A673 (cell line): ENCODE data around the gene CIAO3. TPM values are rescaled to one million over a fixed set of nuclear protein-coding genes. Genes with fewer than 3 reads are reported as not detected.
A peak's percentile ranks its signal among the peaks of the same experiment; 100 is the strongest.

Experiments
- BruUV-seq: library from RNA; stranded (reverse); fragments of 400-500 nt; replicated peaks from 2 replicates; lab custom pipeline; 2021; lab: Mats Ljungman, UMichigan
- CTCF ChIA-PET: fragments of 300-600 bp; sonication (Branson Sonifier 250); formaldehyde crosslinking; loops from one replicate; lab custom pipeline; 2022; ENCODE audit warnings: antibody characterized with exemption; lab: Charles Lee
- POLR2A ChIA-PET: fragments of 300-600 bp; sonication (Branson Sonifier 250); formaldehyde crosslinking; loops from one replicate; lab custom pipeline; 2022; ENCODE audit warnings: antibody characterized with exemption; ENCODE audit not compliant: low non-redundant PET; lab: Charles Lee
- DNase-seq: peaks from one replicate; pipeline ENCODE4 v3.0.0-alpha.2; 2015; ENCODE audit warnings: low spot score
- H3K27ac ChIP-seq: fragments of 200-600 bp; sonication (generic); 2 replicates; pipeline ENCODE4 v1.5.1; 2016; ENCODE audit warnings: mixed run types, low read depth, mild to moderate bottlenecking, mixed read lengths, antibody characterized with exemption, low read length; ENCODE audit not compliant: poor library complexity, severe bottlenecking
- H3K27me3 ChIP-seq: fragments of 200-600 bp; sonication (generic); replicated peaks from 2 replicates; pipeline ENCODE4 v1.6.1; 2017; ENCODE audit warnings: mixed run types, low read depth, mild to moderate bottlenecking, mixed read lengths, antibody characterized with exemption, low read length; ENCODE audit not compliant: insufficient read depth, poor library complexity
- H3K36me3 ChIP-seq: fragments of 200-600 bp; sonication (generic); 2 replicates; pipeline ENCODE4 v1.6.1; 2016; ENCODE audit warnings: mixed run types, mild to moderate bottlenecking, mixed read lengths, antibody characterized with exemption, low read length; ENCODE audit not compliant: insufficient read depth, poor library complexity, severe bottlenecking
- H3K4me1 ChIP-seq: fragments of 200-600 bp; sonication (generic); 2 replicates; pipeline ENCODE4 v1.6.1; 2017; ENCODE audit warnings: mixed run types, mild to moderate bottlenecking, mixed read lengths, antibody characterized with exemption, low read length; ENCODE audit not compliant: insufficient read depth, poor library complexity, severe bottlenecking
- H3K4me3 ChIP-seq: fragments of 200-600 bp; sonication (generic); 2 replicates; pipeline ENCODE4 v1.5.1; 2016; ENCODE audit warnings: low read depth, mixed run types, mild to moderate bottlenecking, mixed read lengths, low read length; ENCODE audit not compliant: poor library complexity, severe bottlenecking
- H3K9me3 ChIP-seq: fragments of 200-600 bp; sonication (generic); 2 replicates; pipeline ENCODE4 v1.6.1; 2016; ENCODE audit warnings: mixed run types, low read depth, mild to moderate bottlenecking, mixed read lengths, antibody characterized with exemption, low read length; ENCODE audit not compliant: poor library complexity, severe bottlenecking
- EZH2 ChIP-seq: fragments of 200-600 bp; sonication (generic); IDR thresholded peaks from 2 replicates; pipeline ENCODE4 v1.6.1; 2017; ENCODE audit warnings: borderline replicate concordance, low read depth, mild to moderate bottlenecking, mixed read lengths, antibody characterized with exemption, low read length; ENCODE audit not compliant: poor library complexity, severe bottlenecking
- intact Hi-C: fragments of 100-400 bp; cut with micrococcal nuclease; formaldehyde crosslinking; loops from one replicate; pipeline ENCODE4 v1.10.0; 2022; ENCODE audit not compliant: unreplicated experiment
- microRNA-seq: library from miRNA; unstranded; fragments of <30 nt; microRNA quantifications from one replicate; pipeline ENCODE4 v1.2.0, GENCODE V29; 2021
- total RNA-seq: library from RNA; stranded (reverse); gene quantifications from 2 replicates; pipeline ENCODE4 v1.2.3, GENCODE V29; 2021
- TF ChIP-seq, protein P1 (sequence below): fragments of 300-800, 200-600 bp; sonication (generic); conservative IDR thresholded peaks from 2 replicates; pipeline ENCODE4 v1.5.1; 2017; ENCODE audit warnings: low read depth, mild to moderate bottlenecking, antibody characterized with exemption, low read length, moderate library complexity, mixed read lengths

CIAO3 gene
- total RNA-seq, 1 experiment from 2014 or later: 48.4 TPM

- peaks cover 33% of the 10 kb centered on the region for H3K4me1 ChIP-seq
- TF ChIP-seq, protein P1, sequence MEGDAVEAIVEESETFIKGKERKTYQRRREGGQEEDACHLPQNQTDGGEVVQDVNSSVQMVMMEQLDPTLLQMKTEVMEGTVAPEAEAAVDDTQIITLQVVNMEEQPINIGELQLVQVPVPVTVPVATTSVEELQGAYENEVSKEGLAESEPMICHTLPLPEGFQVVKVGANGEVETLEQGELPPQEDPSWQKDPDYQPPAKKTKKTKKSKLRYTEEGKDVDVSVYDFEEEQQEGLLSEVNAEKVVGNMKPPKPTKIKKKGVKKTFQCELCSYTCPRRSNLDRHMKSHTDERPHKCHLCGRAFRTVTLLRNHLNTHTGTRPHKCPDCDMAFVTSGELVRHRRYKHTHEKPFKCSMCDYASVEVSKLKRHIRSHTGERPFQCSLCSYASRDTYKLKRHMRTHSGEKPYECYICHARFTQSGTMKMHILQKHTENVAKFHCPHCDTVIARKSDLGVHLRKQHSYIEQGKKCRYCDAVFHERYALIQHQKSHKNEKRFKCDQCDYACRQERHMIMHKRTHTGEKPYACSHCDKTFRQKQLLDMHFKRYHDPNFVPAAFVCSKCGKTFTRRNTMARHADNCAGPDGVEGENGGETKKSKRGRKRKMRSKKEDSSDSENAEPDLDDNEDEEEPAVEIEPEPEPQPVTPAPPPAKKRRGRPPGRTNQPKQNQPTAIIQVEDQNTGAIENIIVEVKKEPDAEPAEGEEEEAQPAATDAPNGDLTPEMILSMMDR: no peak
- TF ChIP-seq EZH2: no peak
- no TSS peak for BruUV-seq
- intact Hi-C loops: no loop called here
- peaks cover 23% of the 10 kb centered on the region for H3K36me3 ChIP-seq
- ChIA-PET CTCF (interaction anchor here (0.5 kb wide), 1 partner anchor 16 kb away, joined by 8 read pairs; no protein-coding TSS in a partner anchor), POLR2A (interaction anchor here (0.6 kb wide), 1 partner anchor 15 kb away, joined by 3 read pairs; no protein-coding TSS in a partner anchor)
- H3K4me3 ChIP-seq: peak overlapping the region; percentile 94
- DNase-seq: peak; percentile 52
- H3K27me3 ChIP-seq: no peaks in the 10 kb centered on the region
- H3K9me3 ChIP-seq: no peaks in the 10 kb centered on the region
- H3K27ac ChIP-seq: peak overlapping the region; percentile 86
Measured at GRCh38 chr16:680967-681745, 59.6 kb downstream of the CIAO3 start.

DNA sequence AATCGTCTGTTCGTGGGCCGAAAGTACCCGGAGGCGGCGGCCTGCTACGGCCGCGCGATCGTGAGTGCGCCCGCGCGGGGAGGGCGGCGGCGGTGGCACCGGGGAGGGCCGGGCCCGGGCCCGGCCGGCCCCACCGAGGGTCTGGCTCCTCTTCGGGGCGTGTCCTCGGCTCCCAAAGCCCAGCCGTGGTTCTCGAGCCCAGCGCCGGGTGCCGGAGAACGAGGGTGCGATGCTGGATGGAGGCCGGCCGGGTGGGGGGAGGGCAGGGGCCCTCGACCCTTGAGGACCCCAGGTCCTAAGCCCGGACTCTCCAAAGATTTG lies 60.2 kb downstream of the CIAO3 start:
- Histone ChIP-seq H3K4me1 (peaks cover 33% of the 10 kb centered on the region), H3K27ac (peak overlapping the region; percentile 86), H3K27me3 (no peaks in the 10 kb centered on the region), H3K36me3 (peaks cover 23% of the 10 kb centered on the region), H3K4me3 (peak overlapping the region; percentile 94), H3K9me3 (no peaks in the 10 kb centered on the region)
- ChIA-PET CTCF (interaction anchor here (0.6 kb wide), 1 partner anchor 1474 kb away, joined by 3 read pairs; no protein-coding TSS in a partner anchor), POLR2A (no interaction called here)
- intact Hi-C loops: no loop called here
- no peak for TF ChIP-seq EZH2
- TF ChIP-seq, protein P1: no peak
- no peak for DNase-seq
- no TSS peak for BruUV-seq

GRCh38 chr16:679814-680624 lies 60.8 kb downstream of the CIAO3 start, which contains the start of gene STUB1:
Gene STUB1 (plus strand): TSS chr16:680410. CDS start chr16:680526, 116 bp downstream.
- intact Hi-C loops: no loop called here
- Histone ChIP-seq H3K27ac (peak within 1 kb of the TSS; percentile 86), H3K9me3 (no peaks in the 10 kb centered on the region), H3K36me3 (peaks cover 23% of the 10 kb centered on the region), H3K27me3 (no peaks in the 10 kb centered on the region), H3K4me3 (peak within 1 kb of the TSS; percentile 94), H3K4me1 (peaks cover 38% of the 10 kb centered on the region)
- ChIA-PET CTCF (interaction anchor here (0.6 kb wide), 1 partner anchor 1475 kb away, joined by 3 read pairs; no protein-coding TSS in a partner anchor), POLR2A (no interaction called here)
- peak; percentile 93 for DNase-seq
- BruUV-seq: no TSS peak
- TF ChIP-seq, protein P1: no peak
- no peak for TF ChIP-seq EZH2

Small RNA genes lying within 50 kb of the gene (microRNA-seq; reads per million reads assigned to microRNA genes)
- not detected for gene MIR662

Other genes with a start within 250 kb of the CIAO3 start
- gene CAPN15, start 213.3 kb downstream of the CIAO3 start, total RNA-seq: 77.7 and 91.2 TPM in 2 replicates
- 0.13 TPM in 1 of 2 replicates, not detected in the other for gene PRR35, start 180.6 kb downstream of the CIAO3 start, total RNA-seq
- gene NHLRC4, start 174.0 kb downstream of the CIAO3 start, total RNA-seq: 0.21 and 0.52 TPM in 2 replicates
- gene PIGQ, start 171.0 kb downstream of the CIAO3 start, total RNA-seq: 59.4 and 65.7 TPM in 2 replicates
- 19.9 and 20.6 TPM in 2 replicates for gene RAB40C, start 150.9 kb downstream of the CIAO3 start, total RNA-seq
- 1.7 and 1.8 TPM in 2 replicates for gene WFIKKN1, start 110.0 kb downstream of the CIAO3 start, total RNA-seq
- 136 and 138 TPM in 2 replicates for gene METTL26, start 104.7 kb downstream of the CIAO3 start, total RNA-seq
- 22.4 and 27.1 TPM in 2 replicates for gene MCRIP2, start 99.2 kb downstream of the CIAO3 start, total RNA-seq
- gene WDR90, start 91.6 kb downstream of the CIAO3 start, total RNA-seq: 143 and 147 TPM in 2 replicates
- gene RHOT2, start 72.9 kb downstream of the CIAO3 start, total RNA-seq: 184 and 193 TPM in 2 replicates
- gene RHBDL1, start 65.3 kb downstream of the CIAO3 start, total RNA-seq: 1.5 and 2.3 TPM in 2 replicates
- 88.2 and 95.2 TPM in 2 replicates for gene STUB1, start 60.6 kb downstream of the CIAO3 start, total RNA-seq
- gene JMJD8, start 56.7 kb downstream of the CIAO3 start, total RNA-seq: 78.1 and 87.1 TPM in 2 replicates
- gene WDR24, start 50.6 kb downstream of the CIAO3 start, total RNA-seq: 17.7 and 18.2 TPM in 2 replicates
- gene FBXL16, start 35.2 kb downstream of the CIAO3 start, total RNA-seq: 1.1 and 2.7 TPM in 2 replicates
- gene METRN, start 25.9 kb downstream of the CIAO3 start, total RNA-seq: 0.86 and 1.8 TPM in 2 replicates
- gene ANTKMT, start 19.9 kb downstream of the CIAO3 start, total RNA-seq: 21.2 and 26.0 TPM in 2 replicates
- 0.28 and 1.4 TPM in 2 replicates for gene CCDC78, start 14.6 kb downstream of the CIAO3 start, total RNA-seq
- 2.5 and 3.5 TPM in 2 replicates for gene HAGHL, start 13.9 kb downstream of the CIAO3 start, total RNA-seq
- not detected in 2 replicates for gene MSLN, start 19.7 kb upstream of the CIAO3 start, total RNA-seq
- gene RPUSD1, start 47.4 kb upstream of the CIAO3 start, total RNA-seq: 36.1 and 41.1 TPM in 2 replicates
- 124 and 125 TPM in 2 replicates for gene CHTF18, start 47.6 kb upstream of the CIAO3 start, total RNA-seq
- not detected in 2 replicates for gene GNG13, start 59.7 kb upstream of the CIAO3 start, total RNA-seq
- gene LMF1, start 230.0 kb upstream of the CIAO3 start, total RNA-seq: 21.0 and 26.3 TPM in 2 replicates
- gene SOX8, start 240.8 kb upstream of the CIAO3 start, total RNA-seq: 1.4 and 2.0 TPM in 2 replicates